HG03460 (cell line): ENCODE measurements around the gene NKAP.
A peak's percentile ranks its signal among the peaks of the same experiment; 100 is the strongest.
"Not testable (repeated sequence)": the region's sequence is repeated elsewhere in the genome, so short reads cannot be mapped to it uniquely, and the experiment has no call there.

ENCODE experiments used
- ATAC-seq: cut with Tn5 transposase; IDR thresholded peaks from one replicate; pipeline ENCODE4 v1.9.1; 2021; ENCODE audit not compliant: unreplicated experiment

Gene NKAP

DNA sequence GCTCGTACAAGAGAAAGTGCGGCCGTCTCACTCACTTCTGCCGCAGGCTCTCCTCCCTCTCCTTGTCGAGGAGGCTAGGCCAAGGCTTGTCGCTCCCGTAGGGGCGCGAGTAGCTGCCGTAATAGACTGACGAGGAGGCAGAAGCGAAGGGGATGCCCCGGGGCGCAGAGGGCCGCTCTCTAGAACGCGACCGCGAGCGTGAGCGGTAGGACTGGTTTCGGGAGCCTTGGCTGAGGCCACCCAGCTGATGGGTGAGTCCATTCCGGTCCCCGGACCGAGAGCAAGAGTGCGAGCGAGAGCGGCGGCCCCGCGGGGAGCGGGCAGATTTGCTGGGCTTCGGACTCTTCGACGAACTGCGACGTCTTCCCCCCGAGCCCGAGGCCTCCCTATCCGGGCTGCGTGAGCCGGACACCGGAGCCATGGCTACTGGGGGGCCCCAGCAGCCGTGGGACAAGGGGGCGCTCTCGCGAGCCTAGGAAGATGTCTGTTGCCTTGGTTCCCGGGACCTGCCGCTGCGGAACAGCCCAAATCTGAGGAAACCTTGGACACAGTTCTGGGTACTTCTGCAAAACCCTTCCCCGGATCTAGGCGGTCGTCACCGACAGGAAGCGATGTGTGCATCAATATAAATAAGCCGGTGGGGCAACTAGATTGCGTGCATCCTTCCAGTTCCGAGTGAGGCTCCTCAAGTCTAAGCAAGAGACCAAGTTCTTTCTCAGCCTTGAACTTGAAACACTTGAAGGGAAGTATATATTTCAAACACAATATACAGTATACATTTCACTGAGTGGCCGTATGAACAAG is at the start of gene NKAP:
Gene NKAP (minus strand): TSS at position 567 of the 804 bp plus-strand sequence. CDS start 146 bp downstream, at position 421.
- peak; percentile 83 for ATAC-seq

DNA sequence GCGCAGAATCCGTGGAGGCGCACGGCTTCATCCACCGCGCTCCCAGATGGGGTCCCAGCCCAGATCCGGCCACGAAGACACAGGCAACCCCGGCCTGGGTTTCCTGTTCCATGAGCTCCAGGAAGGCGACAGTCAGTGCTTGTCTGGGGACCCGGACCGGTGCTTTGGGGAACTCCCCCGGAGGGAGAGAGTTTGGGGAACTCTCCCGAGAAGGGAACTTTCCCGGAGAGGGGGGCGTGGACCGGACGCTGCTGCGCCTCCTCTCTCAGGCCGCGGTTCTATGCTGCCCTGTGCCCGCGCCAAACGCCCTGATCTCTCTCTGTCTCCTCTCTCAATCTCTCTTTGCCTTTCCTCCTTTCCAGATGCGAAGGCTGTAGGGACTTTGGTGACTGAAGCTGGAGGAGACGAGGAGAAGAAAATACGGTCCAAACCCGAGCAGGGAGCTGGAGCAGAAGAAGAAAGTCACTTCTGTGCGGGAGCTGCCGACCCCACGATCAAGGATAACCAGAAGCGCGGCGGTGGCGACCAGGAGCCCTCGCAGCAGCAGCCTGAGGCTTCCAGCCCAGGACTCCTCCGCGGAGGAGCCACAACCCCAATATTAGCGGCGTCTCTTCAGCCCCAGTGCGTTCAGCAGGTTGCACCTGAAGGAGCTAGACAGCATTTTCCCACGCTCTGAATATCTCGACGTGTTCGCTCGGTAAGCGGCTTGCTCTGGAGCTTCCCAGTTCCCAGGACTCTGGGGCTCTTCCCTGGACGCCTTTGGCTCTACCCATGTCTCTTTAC is 47.6 kb upstream of the NKAP start:
- ATAC-seq = no peak

DNA sequence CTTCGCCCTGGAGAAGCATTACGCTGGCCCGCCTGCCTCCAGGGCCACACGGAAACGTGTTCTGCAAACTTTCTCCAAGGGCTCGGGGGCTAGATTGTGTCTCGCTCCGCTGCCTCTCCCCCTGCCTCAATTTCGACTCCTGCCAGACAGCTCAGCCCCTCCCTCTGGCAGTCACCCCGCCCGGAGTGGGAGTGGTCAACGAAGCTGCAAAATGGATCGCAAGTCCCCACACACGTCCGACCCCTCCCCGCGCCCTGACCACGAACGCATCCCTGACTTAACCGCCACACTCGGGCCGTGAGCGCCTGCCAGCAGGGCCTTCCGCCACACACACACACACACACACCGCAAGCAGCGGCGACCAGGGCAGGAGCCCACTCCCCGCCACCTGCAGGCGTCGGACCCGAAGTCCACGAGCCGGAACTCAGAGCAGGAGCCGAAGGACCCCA is 47.0 kb upstream of the NKAP start:
- ATAC-seq = no peak

DNA sequence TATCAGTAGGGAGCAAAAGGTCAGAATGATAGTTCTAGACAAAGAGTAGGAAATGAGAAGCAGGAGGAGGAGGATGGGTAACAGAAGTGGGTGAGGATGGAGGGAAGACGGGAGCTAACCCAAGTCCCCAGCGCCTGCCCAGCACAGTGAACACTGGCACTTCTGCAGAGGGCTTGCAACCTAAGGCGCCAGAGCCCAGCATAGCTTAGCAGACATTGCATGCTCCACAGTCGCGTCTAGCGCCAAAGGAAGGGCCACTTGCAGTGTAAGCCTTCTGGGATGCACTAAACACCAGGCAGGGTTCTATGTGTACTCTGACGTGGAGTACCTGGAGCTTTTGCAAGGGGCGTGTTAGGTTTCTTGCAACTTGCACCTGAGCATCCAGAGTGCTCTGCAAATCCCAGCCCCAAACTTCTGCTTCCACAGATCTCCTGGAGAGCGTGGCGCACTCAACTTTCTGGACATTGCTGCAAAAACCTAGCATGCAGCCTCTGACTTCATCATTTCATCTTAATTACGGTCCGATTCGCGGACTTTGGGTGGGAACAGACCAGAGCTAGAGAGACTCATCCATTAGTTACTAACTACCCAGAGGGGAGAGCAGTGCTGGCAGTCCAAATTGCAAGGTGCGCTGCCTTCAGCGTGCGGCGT is 46.5 kb upstream of the NKAP start:
- ATAC-seq = no peak

DNA sequence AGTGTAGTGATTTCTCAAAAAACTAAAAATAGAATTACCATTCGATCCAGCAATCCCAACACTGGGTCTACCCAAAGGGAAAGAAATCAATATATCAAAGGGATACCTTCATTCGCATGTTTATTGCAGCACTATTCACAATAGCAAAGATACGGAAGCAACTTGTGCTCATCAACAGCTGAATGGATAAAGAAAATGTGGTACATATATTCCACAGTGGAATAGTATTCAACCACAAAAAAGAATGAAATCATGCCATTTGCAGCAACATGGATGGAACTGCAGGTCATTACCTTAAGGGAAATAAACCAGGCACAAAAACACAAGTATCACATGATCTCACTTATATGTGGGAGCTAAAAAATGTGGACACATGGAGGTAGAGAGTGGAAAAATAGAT is 42.7 kb upstream of the NKAP start:
- no peak for ATAC-seq

DNA sequence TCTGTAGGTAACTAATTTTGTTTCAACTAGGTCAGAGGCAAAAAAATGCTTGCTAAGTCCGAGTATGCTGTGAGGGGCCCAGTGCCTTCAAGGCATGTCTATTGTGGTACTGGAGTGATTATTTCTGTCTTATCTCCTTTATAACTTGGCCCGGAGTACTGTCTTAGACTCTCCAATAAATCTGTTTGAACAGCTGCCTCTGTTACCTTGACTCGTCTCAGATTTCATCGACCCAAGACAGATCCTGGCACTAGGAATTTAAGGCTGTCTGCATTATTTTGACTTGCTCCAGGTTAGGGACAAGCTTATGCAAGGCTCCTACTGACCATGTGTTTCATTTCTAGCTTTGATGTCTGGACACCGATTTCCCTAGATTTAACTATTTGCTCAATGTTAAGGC is 41.1 kb upstream of the NKAP start:
- ATAC-seq = no peak

DNA sequence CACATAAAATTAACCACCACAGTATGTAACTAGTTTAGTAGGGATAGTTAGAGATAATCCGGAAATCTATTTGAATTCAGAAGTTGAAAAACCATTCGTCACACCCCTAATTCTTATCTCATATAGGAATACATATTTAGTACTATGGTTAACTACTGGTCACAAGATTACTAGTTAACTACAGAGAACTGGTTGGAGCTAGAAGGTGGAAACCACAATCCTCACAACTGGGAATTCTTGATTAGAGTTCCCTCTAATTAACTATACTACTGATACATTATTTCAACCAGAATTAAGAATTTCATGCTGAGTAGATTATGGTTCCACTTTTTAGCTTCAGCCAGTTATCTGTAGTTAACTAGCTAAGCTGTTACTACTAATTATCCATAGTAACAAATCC is 39.9 kb upstream of the NKAP start:
- no peak for ATAC-seq

DNA sequence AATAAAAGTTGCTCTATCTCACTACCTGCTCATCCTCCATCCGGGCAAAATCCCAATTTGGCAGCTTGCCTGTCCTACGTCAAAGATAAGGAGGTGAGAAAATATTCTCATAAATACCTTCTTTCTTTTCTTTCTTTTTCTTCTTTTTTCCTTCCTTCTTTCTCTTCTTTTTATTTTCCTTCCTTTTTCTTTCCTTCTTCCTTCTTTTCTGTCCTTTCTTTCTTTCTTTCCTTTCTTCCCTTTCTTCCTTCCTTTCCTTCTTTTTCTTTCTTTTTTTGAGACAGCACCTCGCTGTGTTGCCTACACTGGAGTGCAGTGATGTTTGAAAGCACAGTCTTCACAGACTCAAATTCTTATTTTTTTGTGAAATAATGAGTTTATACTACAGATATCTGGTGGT is 38.6 kb upstream of the NKAP start:
- no peak for ATAC-seq

DNA sequence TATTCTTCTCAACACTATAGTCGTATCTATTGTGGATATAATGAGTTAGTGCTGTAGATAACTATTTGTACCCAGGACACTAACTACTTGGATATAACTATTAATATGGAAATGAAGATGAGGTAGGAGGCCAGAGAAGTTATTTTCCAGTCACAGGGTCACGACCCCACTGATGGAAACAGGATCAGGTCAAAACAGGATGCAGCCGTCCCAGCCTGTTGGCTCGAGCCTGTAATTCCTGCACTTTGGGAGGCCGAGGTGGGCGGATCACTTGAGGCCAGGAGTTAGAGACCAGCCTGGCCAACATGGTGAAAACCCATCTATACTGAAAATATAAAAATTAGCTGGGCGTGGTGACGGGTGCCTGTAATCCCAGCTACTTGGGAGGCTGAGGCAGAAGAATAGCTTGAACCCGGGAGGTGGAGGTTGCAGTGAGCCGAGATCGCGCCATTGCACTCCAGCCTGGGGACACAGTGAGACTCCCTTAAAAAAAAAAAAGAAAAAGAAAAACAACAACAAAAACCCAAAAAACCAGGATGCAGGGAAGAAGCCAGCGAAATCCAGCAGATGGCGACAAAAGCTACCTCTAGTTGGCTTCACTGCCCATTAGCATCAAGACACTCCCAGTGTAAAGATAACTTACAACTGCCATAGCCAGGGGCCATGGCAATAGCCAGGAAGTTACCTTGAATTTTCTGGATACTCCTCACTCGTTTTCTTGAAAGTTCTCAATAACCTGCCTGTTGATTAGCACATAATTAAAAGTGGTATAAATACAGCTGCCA is 37.9 kb upstream of the NKAP start:
- no peak for ATAC-seq

DNA sequence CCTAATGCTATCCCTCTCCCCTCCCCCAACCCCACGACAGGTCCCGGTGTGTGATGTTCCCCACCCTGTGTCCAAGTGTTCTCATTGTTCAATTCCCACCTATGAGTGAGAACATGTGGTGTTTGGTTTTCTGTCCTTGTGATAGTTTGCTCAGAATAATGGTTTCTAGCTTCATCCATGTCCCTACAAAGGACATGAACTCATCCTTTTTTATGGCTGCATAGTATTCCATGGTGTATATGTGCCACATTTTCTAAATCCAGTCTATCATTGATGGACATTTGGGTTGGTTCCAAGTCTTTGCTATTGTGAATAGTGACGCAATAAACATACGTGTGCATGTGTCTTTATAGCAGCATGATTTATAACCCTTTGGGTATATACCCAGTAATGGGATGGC is 33.6 kb upstream of the NKAP start:
- ATAC-seq = not testable (repeated sequence)

DNA sequence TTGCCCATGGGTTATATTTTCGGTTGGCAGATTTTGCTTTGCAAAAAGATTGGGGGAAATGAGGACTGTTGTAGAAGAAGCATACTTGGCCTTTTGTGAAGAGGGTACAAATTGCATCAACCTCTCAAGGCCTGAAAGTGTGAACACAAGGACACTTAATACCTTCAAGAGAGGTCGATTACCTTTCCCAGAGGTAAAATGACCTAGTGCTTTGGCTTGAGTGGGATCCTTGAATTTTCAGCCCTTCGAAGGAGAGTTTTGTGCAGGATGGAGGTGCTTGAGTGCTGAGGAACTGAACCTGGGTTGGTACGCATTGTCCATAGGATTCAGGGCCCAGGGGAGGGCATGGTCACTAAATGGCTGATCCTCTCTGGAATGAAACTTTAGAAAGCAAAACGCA is 27.6 kb upstream of the NKAP start:
- ATAC-seq = no peak

DNA sequence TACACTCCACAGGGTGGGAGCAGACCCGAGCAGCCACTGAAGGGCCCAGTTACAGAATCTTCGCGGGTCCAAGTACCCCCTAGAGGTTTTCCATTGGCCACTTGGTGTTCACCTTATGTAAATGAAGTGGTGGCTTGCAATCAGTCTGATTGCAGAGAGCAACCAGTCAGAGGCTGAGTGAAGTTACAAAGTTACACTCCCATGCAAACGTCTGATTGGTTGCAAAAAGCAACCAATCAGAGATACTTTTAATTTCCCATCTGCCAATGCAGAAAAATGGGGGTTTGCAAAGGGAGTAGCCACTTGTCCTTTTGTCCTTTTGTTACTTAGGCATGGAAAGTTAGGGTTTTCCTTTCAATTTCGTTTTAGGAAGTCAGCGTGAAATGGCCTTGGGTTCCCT is 27.0 kb upstream of the NKAP start:
- no peak for ATAC-seq

DNA sequence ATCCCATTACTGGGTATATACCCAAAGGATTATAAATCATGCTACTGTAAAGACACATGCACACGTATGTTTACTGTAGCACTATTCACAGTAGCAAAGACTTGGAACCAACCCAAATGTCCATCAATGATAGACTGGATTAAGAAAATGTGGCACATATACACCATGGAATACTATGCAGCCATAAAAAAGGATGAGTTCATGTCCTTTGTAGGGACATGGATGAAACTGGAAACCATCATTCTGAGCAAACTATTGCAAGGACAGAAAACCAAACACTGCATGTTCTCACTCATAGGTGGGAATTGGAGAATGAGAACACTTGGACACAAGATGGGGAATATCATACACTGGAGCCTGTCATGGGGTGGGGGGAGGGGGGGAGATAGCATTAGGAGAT is 23.3 kb upstream of the NKAP start:
- not testable (repeated sequence) for ATAC-seq

DNA sequence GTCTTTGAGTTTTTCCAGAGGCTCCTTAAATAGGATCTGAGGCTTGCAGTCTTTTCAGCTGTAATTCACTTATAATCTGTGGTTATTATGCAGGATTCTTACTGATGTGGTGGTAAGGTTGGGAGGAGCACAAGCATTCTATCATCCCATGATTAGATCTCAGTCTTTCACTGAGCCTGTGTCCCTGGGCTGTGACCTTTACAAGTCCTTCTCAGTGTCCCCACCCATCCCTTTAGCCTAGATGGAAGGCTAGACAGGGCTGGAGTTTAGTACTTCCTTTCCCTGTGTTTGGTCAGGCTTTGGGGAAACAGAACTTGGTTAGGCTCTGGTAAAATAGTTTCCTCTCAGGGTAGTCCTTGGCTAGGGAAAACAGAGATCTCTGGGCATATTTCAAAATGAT is 17.1 kb upstream of the NKAP start:
- ATAC-seq = no peak

DNA sequence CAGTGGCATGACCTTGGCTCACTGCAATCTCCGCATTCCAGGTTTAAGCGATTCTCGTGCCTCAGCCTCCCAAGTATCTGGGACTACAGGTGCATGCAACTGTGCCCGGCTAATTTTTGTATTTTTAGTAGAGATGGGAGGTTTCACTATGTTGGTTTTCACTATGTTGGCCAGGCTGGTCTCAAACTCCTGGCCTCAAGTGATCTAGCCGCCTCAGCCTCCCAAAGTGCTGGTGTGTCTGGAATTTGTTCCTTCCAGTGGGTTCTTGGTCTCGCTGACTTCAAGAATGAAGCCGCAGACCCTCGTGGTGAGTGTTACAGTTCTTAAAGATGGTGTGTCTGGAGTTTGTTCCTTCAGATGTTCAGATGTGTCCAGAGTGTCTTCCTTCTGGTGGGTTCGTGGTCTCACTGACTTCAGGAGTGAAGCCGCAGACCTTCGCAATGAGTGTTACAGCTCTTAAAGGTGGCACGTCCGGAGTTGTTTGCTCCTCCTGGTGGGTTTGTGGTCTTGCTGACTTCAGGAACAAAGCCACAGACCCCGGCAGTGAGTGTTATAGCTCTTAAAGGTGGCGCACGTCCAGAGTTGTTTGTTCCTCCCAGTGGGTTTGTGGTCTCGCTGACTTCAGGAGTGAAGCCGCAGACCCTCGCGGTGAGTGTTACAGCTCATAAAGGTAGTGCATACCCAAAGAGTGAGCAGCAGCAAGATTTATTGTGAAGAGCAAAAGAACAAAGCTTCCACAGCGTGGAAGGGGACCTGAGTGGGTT is 12.4 kb upstream of the NKAP start:
- ATAC-seq = not testable (repeated sequence)

DNA sequence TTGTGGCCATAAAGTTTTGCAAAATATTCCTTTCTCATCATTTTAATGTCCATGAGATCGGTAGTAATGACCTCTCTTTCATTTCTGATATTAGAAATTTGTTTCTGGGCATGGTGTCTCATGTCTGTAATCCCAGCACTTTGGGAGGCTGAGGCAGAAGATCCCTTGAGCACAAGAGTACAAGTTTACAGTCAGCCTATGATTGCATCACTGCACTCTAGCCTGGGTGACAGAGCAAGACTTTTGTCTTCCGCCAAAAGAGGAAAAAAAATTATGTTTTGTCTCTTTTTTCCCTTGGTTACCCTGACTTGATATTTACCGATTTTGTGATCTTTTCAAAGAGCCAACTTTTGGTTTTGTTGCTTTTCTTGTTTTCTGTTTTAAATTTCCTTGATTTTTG is 10.8 kb upstream of the NKAP start:
- no peak for ATAC-seq

DNA sequence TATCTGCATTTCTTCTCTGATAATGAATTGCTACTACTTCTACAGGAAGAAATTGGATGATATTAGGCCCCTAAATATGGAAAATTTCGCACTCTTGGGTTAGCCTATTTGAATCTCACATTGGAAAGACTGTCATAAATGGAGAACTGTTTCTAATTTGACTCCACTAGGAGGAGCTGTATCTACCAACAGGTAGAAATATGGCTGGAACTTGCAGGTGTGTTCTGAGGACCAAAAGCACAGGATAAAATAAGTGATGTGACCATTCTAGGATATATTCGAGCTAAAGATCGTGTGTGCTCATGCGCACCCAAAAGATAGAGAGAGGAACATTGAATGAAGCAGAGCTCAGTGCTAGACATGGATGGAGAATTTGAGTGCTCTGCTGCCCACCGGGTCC is 4.8 kb upstream of the NKAP start:
- no peak for ATAC-seq

DNA sequence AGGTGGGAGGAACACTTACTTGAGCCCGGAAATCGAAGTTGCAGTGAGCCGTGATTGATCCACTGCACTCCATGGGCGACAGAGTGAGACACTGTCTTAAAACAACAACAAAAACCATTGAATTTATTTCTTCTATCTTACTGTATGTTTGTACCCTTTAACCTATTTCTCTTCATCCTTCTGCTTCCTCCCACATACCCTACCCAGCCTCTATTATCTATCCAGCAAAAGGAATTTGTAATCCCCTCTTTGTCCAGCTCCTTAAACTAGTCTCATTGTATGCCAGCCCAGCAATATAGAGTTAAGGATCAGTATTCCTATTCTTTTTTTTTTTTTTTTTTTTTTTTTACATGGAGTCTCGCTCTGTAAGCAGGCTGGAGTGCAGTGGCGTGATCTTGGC is 1.9 kb upstream of the NKAP start:
- no peak for ATAC-seq

DNA sequence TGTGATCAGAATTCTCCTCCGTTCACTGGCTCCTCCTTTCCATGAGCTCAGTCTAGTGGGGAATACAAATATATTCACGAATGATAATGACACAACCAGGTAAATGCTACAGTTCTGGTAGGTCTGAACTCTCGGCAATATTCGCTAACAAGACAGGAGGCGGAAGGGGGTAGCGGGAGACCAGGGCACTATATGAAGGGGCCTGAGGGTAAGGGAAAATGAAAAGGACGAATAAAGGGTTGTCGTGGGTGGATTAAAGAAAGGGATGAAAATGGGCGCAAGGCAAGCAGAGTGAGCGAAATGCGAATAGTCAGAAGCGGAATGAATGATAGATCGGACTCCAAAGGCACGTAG is 743 bp downstream of the NKAP start:
- ATAC-seq = no peak

DNA sequence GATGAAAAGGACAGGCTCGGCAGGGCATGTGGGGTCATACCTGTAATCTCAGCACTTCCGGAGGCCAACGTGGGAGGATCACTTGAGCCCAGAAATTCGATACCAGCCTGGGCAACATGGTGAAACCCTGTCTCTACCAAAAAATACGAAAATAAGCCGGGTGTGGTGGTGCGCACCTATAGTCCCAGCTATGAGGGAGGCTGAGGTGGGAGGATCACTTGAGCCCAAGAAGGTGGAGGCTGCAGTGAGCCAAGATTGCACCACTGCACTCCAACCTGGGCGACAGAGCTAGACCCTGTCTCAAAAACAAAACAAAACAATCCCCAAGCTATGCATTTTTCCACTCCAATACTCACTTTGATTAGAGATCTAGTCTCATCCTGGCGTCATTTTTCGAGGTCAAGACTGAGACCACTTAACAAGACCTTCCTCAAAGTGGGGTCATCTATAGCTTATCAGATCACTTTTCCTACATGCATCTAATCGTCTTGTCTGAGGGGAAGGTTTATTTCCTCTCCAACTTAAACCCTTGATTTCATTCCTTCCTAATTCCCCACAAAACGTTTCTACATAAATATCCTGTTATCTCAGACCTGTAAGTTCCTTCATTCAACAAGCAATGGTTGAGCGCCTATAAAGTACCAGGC is 1.3 kb downstream of the NKAP start:
- no peak for ATAC-seq
